ENCODE data around the gene UTF1.

UTF1 gene

GRCh38 chr10:133230044-133230361 is at the start of gene UTF1:
Gene UTF1, plus strand, starts transcription at chr10:133230217. Its CDS starts 72 bp downstream, at chr10:133230289.
- no peak for DNase-seq (ENCODE audit: low read depth in 2 of 2)

DNA sequence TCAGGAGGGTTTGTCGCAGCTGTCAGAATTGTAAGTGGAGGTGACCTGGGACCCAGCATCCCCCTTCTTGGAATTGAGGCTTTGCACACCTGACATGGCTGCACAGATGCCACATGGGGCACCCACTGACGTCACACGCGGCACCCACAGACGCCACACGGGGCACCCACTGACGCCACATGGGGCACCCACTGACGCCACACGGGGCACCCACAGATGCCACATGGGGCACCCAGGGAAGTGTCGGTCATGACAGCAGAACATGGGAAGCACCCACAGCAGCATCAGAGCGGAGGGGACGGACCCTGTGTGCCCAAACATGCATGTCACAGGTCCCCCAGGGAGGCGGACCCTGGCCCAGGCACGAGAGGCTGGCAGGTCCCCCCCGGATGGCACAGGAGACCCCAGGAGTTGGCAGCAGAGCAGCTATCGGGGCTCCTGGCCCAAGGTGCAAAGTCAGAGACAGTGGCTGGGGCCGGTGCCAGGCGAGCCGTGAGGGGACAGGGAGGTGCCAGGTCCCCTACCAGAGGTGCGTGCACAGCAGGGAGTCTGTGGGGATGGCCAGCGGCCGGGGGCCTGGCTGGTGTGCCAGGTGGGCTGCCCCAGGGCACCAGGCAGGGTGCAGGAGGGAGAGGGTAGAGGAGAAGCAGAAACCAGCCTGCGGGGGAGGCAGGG is 48.9 kb upstream of the UTF1 start:
- no peak for DNase-seq (ENCODE audit: low read depth in 2 of 2)

GRCh38 chr10:133182190-133182589 is 47.8 kb upstream of the UTF1 start:
- no peak for DNase-seq (ENCODE audit: low read depth in 2 of 2)

DNA sequence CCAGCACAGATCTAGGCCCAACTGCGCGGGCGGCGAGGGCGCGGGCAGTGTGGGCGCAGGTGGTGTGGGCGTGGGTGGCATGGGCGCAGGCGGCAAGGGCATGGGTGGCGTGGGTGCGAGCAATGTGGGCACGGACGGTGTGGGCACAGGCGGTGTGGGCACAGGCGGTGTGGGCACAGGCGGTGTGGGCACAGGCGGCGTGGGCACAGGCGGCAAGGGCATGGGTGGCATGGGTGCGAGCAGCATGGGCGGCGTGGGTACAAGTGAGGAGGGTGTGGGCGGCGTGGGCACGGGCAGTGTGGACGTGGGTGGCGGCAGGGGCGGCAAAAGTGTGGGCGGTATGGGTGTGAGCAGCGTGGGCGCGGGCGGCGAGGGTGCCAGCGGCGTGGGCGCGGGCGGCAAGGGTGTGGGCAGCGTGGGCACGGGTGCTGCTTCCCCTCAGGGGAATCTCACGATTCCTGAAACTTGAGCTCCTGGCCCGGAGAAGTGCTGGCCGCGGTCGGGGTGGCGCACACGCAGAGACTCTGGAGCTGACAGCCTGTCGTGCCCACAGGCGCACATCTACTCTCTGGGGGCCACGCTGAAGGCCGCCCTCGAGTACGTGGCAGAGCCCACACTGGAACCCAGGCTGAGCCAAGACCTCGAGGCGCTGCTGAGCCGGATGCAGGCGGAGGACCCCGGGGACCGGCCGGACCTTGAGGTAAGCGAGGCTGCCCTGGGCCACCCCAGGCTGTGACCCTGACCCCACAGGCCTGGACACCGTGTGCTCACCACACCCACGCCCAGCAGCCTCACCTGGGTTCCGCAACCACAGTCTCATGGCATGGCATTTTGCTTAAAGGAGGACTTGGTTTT is 47.0 kb upstream of the UTF1 start:
- DNase-seq (ENCODE audit: low read depth in 2 of 2), result no peak

GRCh38 chr10:133183646-133184378 is 46.2 kb upstream of the UTF1 start:
- no peak for DNase-seq (ENCODE audit: low read depth in 2 of 2)

DNA sequence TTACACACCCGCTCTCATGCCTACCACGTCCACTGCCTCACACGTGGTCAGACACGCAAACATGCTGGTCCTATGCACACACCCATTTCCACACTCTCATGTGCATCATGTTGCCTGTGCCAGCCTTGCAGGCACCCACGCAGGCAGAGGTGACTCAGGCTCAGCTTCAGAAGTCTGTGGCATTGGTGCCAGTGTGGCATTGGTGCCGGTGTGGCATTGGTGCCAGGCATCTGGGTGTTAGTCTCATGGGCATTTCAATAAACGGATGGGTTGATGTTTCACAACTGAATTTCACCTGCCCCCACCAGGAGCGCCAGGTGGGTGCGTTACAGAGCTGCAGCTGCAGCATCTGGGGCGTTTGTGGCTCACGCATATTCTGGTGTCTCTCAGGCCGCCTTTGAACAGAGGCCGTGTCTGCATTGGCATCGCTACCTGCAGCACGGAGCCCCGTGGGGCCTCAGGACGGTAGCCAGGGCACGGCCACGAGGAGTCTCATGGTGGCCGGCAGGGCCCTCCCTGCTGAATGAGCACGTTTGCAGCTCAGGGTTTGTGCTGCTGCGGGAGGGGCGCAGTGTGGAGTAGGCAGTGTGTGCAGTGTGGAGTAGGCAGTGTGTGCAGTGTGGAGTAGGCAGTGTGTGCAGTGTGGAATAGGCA is 45.3 kb upstream of the UTF1 start:
- no peak for DNase-seq (ENCODE audit: low read depth in 2 of 2)

DNA sequence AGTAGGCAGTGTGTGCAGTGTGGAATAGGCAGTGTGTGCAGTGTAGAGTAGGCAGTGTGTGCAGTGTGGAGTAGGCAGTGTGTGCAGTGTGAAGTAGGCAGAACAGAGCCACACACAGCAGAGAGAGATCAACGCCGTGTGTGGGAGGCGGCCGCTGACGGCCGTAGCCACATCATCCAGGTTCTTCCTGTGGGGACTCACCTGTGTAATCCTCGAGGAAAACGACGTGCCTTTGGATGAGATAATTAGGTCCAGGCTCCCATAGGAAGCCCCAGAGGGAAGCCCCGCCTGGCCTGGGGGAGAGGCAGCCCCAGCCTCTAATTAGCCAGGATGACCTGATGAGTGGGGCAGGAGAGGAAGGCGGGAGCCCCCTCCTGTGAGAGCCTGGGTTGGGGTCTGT is 44.6 kb upstream of the UTF1 start:
- DNase-seq (ENCODE audit: low read depth in 2 of 2), result no peak

DNA sequence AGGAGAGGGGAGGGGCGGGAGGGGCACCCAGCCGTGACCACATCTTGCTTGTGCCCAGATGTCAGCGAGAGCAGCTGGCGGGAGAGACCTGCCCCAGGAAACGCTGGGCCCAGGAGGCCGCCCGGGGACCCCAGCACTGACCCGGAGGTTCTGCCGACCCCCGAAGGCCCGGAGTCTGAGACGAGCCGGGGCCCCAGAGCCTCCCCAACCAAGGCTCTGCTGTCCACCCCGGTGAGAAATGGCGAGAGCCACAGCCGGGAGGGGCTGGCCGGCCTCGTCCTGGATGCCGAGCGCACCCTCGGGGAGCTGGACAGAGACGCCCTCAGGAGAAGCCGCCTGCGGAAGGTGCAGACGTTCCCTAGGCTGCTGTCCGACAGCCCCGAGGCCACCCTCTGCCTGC is 44.1 kb upstream of the UTF1 start:
- DNase-seq (ENCODE audit: low read depth in 2 of 2), result no peak

DNA sequence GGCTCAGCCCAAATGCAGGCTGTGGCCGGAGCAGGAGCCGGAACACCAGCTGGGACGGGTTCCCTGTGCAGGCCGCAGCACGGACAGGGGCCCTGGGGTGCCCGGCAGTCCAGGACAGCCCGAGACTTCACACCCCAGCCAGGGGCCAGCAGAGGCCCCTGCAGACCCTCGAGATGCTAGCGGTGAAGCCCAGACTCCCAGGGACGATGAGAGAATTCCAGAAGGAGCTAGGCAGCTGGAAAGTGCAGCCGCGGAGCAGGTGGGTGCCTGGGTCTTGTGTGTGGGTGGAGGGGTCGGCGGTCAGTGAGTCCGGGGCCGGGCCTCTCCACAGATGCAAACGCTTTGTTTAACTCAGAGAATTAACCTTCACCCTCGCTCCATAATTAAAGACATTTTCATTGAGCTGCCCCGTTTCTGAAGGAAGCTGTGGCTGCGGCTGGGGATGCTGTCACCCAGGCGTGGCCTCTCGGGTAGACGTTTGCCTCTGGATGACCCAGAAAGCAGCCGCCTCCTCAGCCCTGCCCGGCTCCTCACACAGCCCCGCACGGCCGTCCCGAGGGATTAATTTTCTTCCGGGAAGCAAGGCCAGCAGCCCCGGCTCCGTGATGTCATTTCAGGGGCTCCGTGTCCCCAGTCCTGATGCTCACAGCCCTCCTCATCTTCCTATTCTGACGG is 43.5 kb upstream of the UTF1 start:
- DNase-seq (ENCODE audit: low read depth in 2 of 2), result no peak

GRCh38 chr10:133187091-133187905 is 42.7 kb upstream of the UTF1 start:
- DNase-seq (ENCODE audit: low read depth in 2 of 2), result no peak

DNA sequence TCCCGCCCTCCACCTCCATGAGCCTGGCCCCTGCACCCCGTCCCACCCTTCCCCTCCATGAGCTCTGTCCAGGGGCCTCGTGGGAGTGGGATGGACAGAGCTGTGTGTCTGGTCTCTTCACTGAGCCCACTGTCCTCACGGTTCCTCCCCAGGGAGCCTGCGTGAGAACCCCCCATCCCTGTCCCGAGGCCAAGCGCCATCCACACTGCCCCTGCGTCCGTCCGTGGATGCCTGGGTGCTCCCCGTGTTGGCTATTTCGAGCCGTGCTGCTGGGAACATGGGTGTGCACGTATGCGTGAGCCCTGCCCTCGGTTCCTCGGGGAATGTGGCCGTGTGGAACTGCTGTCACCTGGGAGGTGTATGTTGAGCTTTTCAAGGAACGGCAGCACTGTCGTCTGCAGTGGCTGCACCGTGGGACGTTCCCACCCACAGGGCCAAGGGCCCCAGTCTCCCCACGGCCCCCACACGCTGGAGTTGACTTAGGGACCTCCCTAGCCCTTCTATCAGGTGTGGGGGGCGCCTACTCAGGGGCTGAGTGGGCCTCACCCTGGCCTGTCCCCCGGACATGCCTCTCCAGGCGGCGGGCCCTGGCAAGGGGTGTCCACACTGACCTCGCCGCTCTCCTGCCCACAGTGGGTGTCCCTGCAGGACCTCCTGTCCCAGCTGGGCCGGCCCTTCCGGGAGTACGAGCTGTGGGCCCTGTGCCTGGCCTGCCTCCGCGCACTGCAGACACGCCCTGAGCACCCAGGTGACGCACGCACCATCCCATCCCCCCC is 41.9 kb upstream of the UTF1 start:
- no peak for DNase-seq (ENCODE audit: low read depth in 2 of 2)

DNA sequence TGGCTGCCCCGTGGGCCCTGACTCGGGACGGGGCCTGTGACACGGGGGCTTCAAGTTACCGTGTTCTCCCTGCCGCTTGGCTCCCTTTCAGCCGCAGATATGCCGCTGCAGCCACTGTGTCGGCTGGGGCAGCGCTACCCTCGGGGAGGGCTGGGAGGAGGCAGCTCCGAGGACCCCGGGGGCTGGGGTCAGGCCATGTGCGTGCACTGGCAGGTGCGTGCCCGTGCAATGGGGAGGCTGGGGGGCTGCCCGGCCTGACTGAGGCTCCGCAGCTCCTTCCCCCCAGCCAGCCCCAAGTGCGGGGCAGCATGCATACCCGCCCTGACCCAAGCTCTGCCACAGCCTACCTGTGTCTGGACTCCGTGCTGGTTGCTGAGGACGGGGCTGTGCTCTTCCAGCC is 40.8 kb upstream of the UTF1 start:
- DNase-seq (ENCODE audit: low read depth in 2 of 2), result no peak

- no peak for DNase-seq (ENCODE audit: low read depth in 2 of 2)
These were observed 40.3 kb upstream of the UTF1 start for GRCh38 chr10:133189726-133190125.

DNA sequence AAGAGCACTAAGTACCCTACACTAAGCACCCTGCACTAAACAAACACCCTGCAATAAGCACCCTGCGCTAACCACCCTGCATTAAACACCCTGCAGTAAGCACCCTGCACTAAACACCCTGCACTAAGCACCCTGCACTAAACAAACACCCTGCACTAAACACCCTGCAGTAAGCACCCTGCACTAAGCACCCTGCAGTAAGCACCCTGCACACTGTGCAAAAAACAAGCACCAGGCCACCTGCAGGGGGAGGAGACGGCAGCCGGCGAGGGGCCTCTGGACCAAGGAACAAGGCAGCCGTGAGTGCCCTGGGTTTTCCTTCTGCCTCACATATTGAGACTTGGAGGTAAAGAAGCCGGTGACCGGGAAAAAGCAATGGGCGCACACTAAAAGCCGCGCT is 39.8 kb upstream of the UTF1 start:
- no peak for DNase-seq (ENCODE audit: low read depth in 2 of 2)

- DNase-seq (ENCODE audit: low read depth in 2 of 2), result no peak
These were observed 38.4 kb upstream of the UTF1 start for GRCh38 chr10:133191651-133192050.

- DNase-seq (ENCODE audit: low read depth in 2 of 2), result no peak
These were observed 35.9 kb upstream of the UTF1 start for GRCh38 chr10:133194151-133194550.

- DNase-seq (ENCODE audit: low read depth in 2 of 2), result no peak
These were observed 34.9 kb upstream of the UTF1 start for GRCh38 chr10:133195096-133195495.

GRCh38 chr10:133195611-133196010 is 34.4 kb upstream of the UTF1 start:
- DNase-seq (ENCODE audit: low read depth in 2 of 2), result no peak

DNA sequence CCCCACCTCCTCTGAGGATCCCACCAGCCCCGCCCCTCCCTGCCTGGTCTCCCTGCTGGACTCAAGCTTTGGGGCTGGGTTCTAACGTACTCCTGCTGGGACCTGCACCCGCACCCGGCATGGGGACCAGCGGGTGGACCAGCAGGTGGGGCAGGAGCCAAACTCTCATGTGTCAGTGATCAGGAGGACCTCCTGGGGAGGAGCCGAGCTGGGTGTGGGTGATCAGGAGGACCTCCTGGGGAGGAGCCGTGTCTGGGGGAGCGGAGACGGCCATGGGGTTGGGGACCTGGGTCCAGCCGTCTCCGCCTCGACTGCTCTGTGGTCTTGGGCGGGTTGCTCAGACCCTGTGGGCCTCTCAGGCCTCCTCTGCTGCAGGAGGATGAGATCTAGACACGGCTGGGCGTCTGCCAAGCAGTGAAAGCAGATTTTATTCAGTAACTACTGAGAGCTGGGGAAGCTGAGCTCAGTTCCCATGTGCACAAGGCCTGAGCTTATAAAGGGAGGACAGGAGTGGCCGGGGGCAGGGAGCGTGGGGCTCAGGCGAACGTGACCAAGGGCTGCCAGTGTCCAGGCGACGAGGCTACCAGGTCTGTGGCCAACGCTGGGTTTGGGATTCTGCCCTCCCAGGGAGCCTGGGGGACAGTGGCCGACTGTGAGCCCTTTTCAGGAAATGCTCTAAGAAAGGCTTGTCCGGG is 33.6 kb upstream of the UTF1 start:
- DNase-seq (ENCODE audit: low read depth in 2 of 2), result no peak

Data from fibroblast of skin of left quadriceps (primary cell).